ENCODE results near the gene CAMK4.
A peak's percentile ranks its signal among the peaks of the same experiment; 100 is the strongest.

CAMK4 gene

DNA sequence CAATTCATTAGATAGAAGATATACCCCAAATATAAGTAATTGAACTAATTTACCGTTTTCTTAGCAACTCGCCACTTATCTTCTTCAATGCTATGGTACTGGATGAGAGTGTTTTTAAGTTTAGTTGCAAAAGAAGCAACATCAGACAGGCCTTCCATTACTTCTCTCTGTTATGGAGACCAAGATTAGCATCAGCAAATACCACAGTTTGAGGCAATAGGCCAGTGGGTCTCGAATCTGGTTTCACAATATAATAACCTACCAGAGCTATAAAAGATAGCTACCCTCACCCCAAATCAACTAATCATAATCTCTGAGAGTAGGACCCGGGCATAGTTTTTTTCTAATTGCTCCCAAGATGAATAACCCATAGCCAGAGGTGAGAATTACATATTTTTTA is 283.1 kb downstream of the CAMK4 start:
- no peak for DNase-seq

DNA sequence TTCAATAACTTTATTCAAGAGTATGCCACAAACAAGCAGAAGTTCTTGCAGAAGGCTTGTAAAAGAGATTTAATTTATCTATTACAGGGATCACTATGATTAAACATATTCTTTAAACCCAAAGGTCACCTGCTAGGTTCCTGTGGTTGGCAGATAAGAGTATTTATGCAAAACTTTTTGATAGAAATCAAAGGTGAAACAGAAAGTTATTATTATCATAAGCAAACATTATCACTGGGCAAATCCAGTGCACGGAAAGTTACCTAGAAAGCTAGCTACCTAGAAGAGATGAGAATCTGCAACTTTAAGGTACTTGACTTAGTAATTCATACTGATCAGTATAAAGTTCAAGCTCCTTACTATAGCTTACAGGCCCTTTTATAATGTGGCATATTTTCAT is 284.9 kb downstream of the CAMK4 start:
- DNase-seq = no peak

DNA sequence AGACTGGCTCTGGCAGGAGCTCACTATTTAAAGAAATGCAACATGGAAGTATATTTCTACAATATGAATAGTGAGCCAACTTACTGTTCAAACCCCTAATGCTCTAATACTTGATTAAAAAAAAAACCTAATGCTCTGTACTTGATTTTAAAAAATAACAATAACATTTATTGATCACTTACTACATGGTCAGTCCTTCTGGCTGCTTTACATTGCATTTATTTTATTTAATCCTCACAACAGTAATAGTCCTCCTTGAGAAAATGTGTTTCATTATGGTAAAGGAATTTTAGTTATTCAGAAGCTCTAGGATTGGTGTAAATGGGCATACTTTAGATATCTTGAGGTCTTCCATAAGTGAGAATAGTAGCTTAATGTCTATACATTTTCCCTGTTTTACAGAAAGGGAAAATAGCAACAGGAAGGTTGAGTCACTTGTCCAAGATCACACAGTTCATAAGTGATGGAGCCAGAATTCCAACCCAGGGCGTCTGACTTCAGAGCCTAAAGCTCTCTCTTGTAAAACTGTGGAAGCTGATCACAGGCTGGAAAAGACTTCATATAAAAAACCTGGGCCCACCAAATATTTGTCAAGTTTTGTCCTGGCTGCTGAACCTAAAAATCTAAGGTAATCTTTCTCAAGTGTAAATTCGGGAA is 287.1 kb downstream of the CAMK4 start:
- DNase-seq = no peak

DNA sequence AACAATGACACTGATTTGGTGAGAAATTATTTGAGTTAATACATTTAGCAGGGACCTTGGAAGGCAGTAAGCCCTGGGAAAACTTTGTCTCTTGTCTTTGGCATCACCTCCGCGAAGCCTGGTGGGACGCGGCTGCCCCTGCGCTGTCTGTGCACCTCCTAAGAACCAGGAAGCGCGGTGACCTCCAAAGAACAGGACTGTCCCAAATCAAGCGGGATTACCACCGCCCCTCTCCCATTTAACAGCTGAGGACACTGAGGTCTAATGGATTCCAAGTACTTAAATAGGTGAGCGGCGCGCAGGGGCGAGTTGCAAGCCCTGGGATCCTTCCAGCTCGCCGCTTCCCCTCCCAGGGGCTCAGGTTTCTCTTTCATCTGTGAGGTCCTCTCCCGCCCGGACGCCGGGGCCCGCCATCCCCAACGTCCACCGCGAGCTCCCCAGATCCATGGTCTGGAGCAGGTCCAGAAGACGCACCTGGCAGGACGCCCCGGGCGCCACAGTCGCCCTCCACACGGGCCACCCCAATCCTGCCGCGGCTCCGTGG is 287.7 kb downstream of the CAMK4 start:
- DNase-seq = no peak

DNA sequence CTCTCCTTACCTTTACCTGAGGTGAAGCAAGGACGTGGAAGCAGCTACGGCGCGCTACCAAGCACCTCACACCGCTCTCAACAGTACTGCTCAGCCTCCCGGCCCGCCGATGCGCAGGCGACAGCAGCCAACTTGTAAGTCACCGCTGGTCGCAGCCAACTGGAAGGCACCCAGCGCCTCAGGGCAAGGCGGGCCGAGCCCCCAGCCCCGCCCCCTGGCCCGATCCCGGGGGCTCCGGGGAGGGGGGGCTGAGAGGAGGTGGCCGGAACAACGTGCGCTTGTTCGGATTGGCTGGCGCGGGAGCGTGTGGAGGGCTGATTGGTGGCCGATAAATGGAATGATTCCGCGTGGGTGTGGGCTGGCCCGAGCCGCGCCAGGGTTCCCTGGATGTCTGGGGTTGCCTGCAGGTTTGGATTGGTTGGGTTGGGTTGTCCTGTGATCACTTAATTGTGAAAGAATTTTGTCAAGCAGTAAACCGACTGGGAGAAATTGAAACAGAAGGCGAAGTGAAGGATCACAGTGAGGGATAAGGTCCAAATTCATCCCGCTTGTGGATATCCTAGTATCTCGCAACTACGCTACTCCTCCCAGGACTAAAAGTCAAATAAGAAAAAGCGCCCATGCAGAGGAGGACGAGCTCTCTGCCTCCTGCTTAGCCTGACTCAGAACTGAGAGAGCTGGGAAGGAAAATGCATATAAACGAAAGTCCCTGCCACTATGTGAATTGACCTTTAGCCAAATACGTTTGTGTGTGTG is 288.4 kb downstream of the CAMK4 start, which contains the start of gene STARD4:
STARD4 (minus strand) TSS at position 161 of the 756 bp plus-strand sequence. CDS start 5,102 bp downstream, outside the sequence.
- DNase-seq = peak; percentile 93

- no peak for DNase-seq
Observed at GRCh38 chr5:111513131-111513520, 288.9 kb downstream of the CAMK4 start.

- DNase-seq = no peak
Observed at GRCh38 chr5:111514087-111514486, 289.9 kb downstream of the CAMK4 start.

DNA sequence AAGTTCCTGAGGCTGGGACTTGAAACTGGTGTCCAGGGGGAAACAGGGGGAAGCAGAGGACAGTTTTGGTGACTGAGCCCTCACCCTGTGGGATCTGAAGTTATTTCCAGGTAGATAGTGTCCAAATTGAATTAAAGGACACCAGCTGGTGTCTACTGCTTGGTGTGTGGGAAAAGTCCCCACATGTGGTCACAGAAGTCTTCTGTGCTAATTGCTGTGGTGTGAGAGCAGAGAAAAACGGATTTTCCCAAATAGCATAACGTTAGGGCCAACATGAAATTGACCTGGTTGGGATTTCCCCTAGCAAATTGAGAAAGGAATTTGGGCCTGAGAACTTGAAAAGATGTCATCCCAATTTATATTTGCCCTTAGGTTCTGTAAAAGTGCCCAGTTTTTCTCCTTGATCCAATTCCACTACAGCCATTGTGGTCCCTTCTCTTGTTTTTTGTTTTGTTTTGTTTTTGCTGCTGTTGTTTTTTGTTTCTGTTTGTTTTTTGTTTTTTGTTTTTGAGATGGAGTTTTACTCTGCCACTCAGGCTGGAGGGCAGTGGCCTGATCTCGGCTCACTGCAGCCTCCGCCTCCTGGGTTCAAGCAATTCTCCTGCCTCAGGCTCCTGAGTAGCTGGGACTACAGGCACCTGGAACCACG is 293.8 kb downstream of the CAMK4 start:
- DNase-seq = no peak

GRCh38 chr5:111518777-111519176 is 294.6 kb downstream of the CAMK4 start:
- no peak for DNase-seq

GRCh38 chr5:111520908-111521307 is 296.7 kb downstream of the CAMK4 start:
- no peak for DNase-seq

- no peak for DNase-seq
Observed at GRCh38 chr5:111528056-111528455, 303.9 kb downstream of the CAMK4 start.

- no peak for DNase-seq
Observed at GRCh38 chr5:111530298-111530740, 306.1 kb downstream of the CAMK4 start.

- DNase-seq = no peak
Observed at GRCh38 chr5:111532886-111533582, 308.9 kb downstream of the CAMK4 start.

GRCh38 chr5:111535879-111536549 is 311.8 kb downstream of the CAMK4 start:
- DNase-seq = no peak

DNA sequence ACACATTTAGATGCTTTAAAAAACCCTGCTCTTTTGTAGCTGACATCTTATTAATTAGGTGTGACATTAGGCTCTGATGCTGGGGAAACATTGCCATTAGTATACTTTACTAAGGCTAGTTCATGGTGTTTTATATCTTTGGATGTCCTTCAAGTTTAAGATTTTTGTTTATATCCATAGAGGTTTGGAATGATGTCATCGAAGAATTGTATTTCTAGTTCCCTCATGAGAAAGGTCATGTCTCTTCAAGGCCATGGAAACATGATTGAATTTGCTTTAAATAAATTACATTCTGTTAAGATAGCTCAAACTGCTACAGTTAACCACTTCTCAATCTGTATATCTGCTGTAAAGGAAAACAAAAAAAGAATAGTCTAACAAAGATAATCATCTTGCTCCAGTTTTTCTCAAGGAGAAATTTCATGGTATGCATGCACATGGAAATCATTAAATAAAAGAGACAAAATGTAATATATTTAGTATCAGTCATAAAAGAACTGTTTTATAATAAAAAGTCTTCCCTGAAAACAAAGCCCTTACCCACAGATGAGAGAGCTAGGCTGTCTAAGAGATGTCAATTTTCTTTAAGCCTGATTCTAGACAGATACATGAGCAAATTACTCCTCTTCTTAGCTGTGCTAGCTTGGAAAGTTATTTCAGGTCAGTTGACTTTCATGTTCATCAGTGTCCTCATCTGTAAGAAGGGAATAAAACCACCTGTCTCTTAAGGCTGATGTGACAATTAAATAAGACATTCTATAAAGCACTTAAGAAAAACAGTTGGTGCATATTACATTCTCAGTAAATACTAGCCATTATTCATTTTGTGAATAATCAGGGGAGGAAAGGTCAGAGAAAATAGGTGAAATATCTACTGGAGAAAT is 313.2 kb downstream of the CAMK4 start:
- DNase-seq = no peak
